KMS-11 (cell line): ENCODE measurements around the gene LRBA.

Experiments
- H2AFZ ChIP-seq: fragments of 200-600 bp; sonication (generic); 2 replicates; pipeline ENCODE4 v1.6.1; 2016; ENCODE audit warnings: antibody characterized with exemption, mixed run types, low read depth
- H3K27ac ChIP-seq: fragments of 200-600 bp; sonication (generic); 2 replicates; pipeline ENCODE4 v1.6.1; 2016; ENCODE audit warnings: mild to moderate bottlenecking, mixed run types
- H3K27me3 ChIP-seq: fragments of 200-600 bp; sonication (generic); 2 replicates; pipeline ENCODE4 v1.6.1; 2017; ENCODE audit warnings: mild to moderate bottlenecking, low read depth, mixed run types, moderate library complexity; ENCODE audit not compliant: insufficient read depth
- H3K36me3 ChIP-seq: fragments of 200-600 bp; sonication (generic); 2 replicates; pipeline ENCODE4 v1.6.1; 2017; ENCODE audit warnings: mild to moderate bottlenecking, mixed run types; ENCODE audit not compliant: insufficient read depth
- H3K4me1 ChIP-seq: fragments of 200-600 bp; sonication (generic); 2 replicates; pipeline ENCODE4 v1.6.1; 2016; ENCODE audit warnings: mild to moderate bottlenecking, low read depth, mixed run types; ENCODE audit not compliant: poor library complexity, severe bottlenecking
- H3K4me2 ChIP-seq: fragments of 200-600 bp; sonication (generic); 2 replicates; pipeline ENCODE4 v1.7.0; 2016; ENCODE audit warnings: mild to moderate bottlenecking, mixed run types
- H3K4me3 ChIP-seq: fragments of 200-600 bp; sonication (generic); IDR thresholded peaks from 2 replicates; pipeline ENCODE4 v1.6.1; 2017; ENCODE audit warnings: low read depth, low read length, mixed read lengths; ENCODE audit not compliant: insufficient read depth
- H3K79me2 ChIP-seq: fragments of 200-600 bp; sonication (generic); 2 replicates; pipeline ENCODE4 v1.6.1; 2016; ENCODE audit warnings: low read depth, mixed run types; ENCODE audit not compliant: insufficient read depth
- H3K9ac ChIP-seq: fragments of 200-600 bp; sonication (generic); 2 replicates; pipeline ENCODE4 v1.6.1; 2016; ENCODE audit warnings: mild to moderate bottlenecking, mixed run types
- H4K20me1 ChIP-seq: fragments of 200-600 bp; sonication (generic); 2 replicates; pipeline ENCODE4 v1.6.1; 2016; ENCODE audit warnings: mild to moderate bottlenecking, mixed run types; ENCODE audit not compliant: insufficient read depth
- TF ChIP-seq, protein P1 (sequence below): fragments of 200-600 bp; sonication (generic); conservative IDR thresholded peaks from 2 replicates; pipeline ENCODE4 v1.6.1; 2017; ENCODE audit warnings: low read depth, mild to moderate bottlenecking, antibody characterized with exemption, low read length, moderate library complexity, mixed read lengths

Gene LRBA

DNA sequence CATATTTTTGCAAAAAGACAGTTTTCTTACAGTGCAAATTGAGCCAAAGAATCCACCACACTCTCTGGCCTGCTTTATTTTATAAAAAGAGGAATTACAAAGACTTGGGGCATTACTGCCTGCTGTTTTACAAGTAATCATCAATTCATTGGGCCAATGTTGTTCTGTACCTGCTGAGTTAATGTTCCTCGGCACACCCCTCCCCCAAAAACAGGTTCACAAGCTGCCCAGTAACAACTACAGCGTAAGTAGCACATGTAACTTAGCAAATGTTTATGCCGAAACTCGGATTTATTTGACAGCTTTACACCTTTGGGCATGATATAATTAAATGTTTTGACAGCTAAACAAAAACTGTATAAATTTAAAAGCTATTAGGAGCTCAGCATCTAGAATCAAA lies 647.8 kb downstream of the LRBA start:
- Histone ChIP-seq H3K79me2 (no peaks in the 10 kb centered on the region), H3K4me1 (peaks cover 25% of the 10 kb centered on the region), H3K27me3 (no peaks in the 10 kb centered on the region), H3K36me3 (no peaks in the 10 kb centered on the region), H4K20me1 (no peaks in the 10 kb centered on the region), H3K27ac (no peak overlapping the region), H3K4me2 (no peak overlapping the region), H2AFZ (no peak overlapping the region), H3K4me3 (no peak overlapping the region), H3K9ac (no peak overlapping the region)
- TF ChIP-seq, protein P1, sequence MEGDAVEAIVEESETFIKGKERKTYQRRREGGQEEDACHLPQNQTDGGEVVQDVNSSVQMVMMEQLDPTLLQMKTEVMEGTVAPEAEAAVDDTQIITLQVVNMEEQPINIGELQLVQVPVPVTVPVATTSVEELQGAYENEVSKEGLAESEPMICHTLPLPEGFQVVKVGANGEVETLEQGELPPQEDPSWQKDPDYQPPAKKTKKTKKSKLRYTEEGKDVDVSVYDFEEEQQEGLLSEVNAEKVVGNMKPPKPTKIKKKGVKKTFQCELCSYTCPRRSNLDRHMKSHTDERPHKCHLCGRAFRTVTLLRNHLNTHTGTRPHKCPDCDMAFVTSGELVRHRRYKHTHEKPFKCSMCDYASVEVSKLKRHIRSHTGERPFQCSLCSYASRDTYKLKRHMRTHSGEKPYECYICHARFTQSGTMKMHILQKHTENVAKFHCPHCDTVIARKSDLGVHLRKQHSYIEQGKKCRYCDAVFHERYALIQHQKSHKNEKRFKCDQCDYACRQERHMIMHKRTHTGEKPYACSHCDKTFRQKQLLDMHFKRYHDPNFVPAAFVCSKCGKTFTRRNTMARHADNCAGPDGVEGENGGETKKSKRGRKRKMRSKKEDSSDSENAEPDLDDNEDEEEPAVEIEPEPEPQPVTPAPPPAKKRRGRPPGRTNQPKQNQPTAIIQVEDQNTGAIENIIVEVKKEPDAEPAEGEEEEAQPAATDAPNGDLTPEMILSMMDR: no peak

DNA sequence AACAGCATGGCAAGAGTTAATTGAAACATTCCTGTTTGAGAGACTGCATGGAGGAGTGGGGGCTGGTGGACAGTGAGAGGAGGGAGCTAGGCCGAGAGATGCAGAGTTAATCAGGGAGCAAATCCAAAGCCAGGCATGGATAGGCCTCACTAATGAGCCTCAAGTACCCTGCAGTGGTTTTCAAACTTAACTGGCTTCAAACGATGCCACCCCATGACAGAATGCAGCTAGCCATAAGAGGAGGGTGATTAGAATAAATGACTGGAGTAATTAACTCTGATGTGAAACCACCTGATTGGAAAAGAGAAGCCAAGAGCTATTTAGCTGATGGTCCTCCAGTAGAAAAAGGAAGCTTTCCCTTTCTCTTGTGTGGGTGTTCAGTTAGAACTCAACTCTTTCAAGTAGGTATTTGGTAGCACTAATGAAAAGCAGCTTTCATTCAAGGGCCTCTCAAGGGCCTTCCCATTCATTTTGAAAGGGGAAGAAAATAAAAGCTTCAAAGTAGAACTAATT lies 648.5 kb downstream of the LRBA start:
- Histone ChIP-seq H3K27me3 (no peaks in the 10 kb centered on the region), H4K20me1 (no peaks in the 10 kb centered on the region), H3K9ac (no peak overlapping the region), H3K4me2 (no peak overlapping the region), H3K79me2 (no peaks in the 10 kb centered on the region), H3K4me1 (peaks cover 25% of the 10 kb centered on the region), H3K27ac (no peak overlapping the region), H3K36me3 (no peaks in the 10 kb centered on the region), H3K4me3 (no peak overlapping the region), H2AFZ (no peak overlapping the region)
- TF ChIP-seq, protein P1: no peak

DNA sequence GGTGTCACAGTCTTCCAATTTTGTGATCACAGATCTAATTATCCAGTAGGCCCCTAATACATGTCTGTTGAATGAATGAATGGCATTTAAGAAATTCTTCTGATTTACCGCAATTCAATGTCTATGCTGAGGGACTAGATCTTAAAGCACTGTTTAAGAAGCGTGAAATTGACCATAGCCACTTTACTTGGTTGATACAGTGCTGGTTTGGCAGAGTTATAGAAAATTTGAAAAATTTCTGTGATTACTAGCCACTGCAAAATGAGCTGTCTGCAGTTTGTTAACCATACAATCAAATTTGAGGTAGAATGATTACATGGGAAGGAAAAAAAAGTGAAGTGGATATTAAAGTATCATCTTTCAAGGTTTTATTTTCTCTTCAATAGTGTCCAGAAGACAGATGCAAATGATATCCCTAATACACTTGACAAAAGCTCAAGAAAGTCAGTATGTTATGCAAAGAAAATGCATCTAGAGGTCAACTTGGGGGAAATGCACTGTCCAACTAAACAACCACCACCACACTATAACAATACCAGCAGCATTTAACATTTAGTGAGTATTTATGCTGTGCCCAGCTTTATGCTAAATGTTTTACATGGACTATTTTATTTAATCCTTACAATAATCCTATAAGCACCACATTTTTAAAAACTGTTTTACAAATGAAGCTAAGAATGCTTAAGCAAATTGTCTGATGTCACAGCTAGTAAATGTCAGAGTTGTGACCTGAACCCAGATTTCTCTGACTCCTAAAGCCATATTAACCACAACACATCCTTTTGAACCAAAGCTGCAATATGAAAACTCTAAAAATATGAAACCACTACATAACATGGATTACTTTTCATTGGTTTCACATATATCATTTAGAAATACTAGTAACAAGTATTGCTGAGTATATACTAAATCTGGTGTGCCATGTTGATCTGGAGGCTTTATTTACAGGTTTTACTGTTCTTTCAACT lies 651.1 kb downstream of the LRBA start:
- H3K27ac ChIP-seq: no peak overlapping the region
- no peaks in the 10 kb centered on the region for H4K20me1 ChIP-seq
- H3K4me2 ChIP-seq: peak overlapping the region; percentile 26; the same call in 1 of the 2 replicates
- no peaks in the 10 kb centered on the region for H3K36me3 ChIP-seq
- TF ChIP-seq, protein P1: no peak
- no peaks in the 10 kb centered on the region for H3K79me2 ChIP-seq
- no peak overlapping the region for H2AFZ ChIP-seq
- no peaks in the 10 kb centered on the region for H3K27me3 ChIP-seq
- no peak overlapping the region for H3K4me3 ChIP-seq
- H3K9ac ChIP-seq: no peak overlapping the region
- peaks cover 25% of the 10 kb centered on the region for H3K4me1 ChIP-seq

DNA sequence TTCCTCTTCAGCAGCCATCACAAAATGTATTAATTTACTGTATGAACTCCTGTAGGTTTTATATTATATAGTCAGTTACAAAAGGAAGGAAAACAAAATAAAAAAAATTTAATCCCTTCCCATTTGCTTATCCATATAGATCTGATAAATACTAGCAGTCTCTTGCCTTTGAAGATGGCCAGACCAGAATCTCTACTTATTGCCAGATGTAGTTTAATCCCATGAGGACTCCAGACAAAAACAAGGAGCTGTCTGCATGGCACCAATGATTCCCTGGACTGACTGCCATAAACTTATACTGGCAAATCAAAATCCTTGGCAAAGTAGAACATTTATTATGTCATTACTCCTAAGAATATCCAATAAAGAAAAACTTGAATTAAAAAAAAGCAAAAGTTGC lies 656.4 kb downstream of the LRBA start:
- Histone ChIP-seq H3K9ac (no peak overlapping the region), H4K20me1 (no peaks in the 10 kb centered on the region), H3K36me3 (no peaks in the 10 kb centered on the region), H3K4me1 (peaks cover 6% of the 10 kb centered on the region), H3K27me3 (no peaks in the 10 kb centered on the region), H3K27ac (no peak overlapping the region), H3K79me2 (no peaks in the 10 kb centered on the region), H3K4me2 (no peak overlapping the region), H2AFZ (no peak overlapping the region), H3K4me3 (no peak overlapping the region)
- TF ChIP-seq, protein P1: no peak
